ENCODE results near the gene PKNOX2.

The PKNOX2 gene

GRCh38 chr11:125423247-125423849, 258.8 kb downstream of the PKNOX2 start:
- no peak for DNase-seq

DNA sequence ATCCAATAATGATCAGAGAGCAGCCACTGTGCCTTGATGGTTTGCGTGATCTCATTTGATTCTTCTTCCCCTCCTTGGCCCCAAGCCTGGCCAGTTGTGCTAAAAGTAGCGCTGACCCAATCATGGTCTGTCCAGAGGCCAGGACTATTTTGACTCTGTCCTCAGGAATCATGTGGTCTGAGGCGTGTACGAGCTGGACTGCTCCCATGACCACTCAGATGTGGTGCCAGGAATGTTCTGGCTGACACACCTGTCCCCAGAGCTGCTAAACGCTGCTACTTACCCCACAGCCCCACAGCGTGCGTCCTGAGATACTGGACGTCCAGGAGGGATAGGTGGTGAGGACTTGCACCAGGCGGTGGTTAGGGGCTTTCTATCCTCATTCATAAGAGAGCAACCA, 261.1 kb downstream of the PKNOX2 start:
- no peak for DNase-seq

DNA sequence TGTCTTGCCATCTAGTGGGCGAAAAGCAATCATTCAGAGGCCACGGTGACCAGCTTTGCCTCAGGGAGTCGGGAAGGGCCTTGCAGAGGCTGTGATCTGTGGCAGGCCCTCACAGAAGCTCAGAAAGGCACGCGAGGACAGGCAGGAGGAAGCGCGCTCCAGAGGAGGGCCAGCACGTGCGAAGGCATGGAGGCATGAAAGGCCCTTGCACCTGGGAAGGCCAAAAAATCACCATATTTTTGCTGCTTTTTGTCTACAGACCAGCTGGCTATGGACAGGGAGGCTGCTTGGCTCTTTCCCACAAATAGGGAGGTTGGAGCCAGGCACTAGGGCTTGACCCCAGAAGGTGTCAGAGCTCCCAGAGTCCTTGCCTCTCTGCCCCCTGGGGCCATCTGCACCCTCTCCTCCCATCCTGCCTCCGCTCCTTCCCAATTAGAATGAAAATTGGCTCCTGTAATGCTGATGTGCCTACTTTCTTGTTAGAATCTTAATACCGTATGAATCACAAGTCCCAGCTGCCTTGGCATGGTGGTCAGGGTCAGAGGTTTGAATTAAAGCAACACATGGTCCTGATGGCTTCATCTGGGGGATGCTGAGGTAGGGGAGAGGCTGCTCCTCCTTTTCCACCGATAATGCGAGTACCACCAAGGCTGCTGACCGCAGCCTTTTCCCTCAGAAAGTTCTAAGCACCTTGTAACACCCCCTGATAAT, 262.4 kb downstream of the PKNOX2 start:
- no peak for DNase-seq

DNA sequence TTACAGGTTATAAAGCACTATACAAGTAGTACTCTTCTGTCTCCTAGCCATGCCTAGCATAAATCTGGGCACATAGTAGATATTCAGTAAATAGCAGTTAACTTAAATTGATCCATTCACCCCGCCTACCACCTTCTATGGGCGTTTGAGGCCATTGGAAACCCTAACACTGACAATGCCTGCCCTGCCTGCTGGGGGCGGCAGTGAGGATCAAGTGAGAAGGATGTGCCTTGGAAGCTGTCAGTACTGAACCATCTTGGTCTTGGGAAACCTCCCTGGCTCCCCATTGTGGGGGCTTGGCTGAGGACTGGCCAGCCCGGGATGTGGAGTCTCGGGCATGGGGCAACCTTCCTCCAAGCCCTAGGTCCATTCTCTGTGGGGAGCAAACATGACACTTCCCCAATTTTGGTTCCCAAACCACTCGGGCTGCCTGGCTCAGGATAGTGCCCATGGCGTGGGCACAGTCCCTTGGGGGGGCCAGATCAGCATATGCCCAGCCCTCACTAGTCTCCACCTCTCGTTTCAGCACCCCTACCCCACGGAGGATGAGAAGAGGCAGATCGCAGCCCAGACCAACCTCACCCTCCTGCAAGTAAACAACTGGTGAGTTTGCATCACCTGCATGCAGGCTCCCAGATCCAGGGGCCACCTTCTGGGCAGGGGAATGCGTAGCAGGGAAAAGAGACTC, 264.1 kb downstream of the PKNOX2 start:
- no peak for DNase-seq

DNA sequence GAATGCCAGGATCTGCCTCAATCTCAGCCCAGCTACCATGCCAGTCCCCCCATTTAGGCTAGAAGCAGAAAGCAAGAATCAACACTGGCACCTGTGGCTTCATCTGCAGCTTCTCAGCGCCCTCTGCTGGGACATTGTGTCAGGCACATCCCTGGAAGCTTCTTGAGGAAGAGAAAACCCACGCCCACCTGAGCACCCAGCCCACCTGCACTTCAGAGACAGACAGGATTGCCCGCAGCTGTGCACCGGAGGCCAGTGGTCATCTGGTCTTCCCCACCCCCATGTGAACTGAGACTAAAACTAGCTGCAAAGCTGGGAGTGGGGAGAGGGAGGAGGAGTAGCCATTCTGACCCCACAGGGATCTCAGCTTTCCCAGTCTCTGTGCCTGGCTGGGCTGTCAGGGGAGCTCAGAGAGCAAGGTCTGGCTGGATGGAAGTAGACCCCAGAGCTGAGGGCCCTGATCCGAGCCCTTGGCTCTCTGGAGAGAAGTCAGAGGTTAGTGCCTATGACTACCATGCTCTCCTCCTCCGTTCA, 264.7 kb downstream of the PKNOX2 start:
- peak; percentile 53 for DNase-seq

GRCh38 chr11:125429807-125430678, 265.5 kb downstream of the PKNOX2 start:
- DNase-seq = no peak

DNA sequence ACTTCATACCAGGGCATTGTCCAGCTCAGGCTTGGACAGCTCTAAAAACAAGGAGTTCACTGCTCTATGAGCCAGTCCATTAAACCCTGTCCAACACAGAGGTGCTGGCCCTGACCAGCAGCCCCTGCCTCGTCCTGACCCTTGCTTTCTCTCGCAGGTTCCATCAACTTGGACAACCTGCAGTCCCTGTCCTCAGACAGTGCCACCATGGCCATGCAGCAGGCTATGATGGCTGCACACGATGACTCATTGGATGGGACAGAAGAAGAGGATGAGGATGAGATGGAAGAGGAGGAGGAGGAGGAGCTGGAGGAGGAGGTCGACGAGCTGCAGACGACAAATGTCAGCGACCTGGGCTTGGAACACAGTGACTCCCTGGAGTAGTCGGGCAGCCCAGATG, 266.5 kb downstream of the PKNOX2 start:
- no peak for DNase-seq

GRCh38 chr11:125431481-125431880, 266.9 kb downstream of the PKNOX2 start:
- DNase-seq = no peak

DNA sequence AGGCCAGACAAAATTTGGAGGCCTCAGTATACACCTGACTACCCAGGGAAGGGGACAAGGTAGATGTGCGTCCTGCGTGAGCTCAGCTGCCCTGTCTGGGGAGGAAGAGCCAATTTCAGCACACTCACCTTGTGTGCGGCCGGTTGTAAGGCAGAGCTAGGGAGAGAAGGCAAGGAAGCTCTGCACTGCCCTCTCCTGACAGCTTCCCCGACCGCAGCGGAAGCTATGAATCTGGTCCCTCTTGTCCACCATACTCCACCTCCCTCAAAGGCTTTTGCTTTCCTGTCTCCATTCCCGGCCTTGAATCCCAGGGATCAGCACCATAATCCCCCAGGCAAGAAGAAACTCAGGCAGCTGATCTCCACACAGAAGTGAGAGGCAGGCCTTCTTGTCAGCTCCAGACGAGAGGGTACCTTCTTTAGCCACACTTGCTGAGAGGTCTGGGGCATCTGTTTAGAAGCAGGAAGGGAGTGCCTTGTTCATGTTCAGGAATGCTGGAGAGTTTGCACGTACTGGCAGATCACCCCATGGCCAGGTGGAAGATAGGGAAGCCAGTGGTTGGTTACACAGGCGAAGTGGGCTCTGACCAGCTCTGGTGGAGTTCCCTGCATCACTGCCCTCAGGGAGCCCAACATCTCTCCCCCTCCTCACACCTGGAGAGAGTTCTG, 269.0 kb downstream of the PKNOX2 start:
- peak; percentile 10 for DNase-seq

- DNase-seq = no peak
Measured at GRCh38 chr11:125435461-125436238, 271.1 kb downstream of the PKNOX2 start.

DNA sequence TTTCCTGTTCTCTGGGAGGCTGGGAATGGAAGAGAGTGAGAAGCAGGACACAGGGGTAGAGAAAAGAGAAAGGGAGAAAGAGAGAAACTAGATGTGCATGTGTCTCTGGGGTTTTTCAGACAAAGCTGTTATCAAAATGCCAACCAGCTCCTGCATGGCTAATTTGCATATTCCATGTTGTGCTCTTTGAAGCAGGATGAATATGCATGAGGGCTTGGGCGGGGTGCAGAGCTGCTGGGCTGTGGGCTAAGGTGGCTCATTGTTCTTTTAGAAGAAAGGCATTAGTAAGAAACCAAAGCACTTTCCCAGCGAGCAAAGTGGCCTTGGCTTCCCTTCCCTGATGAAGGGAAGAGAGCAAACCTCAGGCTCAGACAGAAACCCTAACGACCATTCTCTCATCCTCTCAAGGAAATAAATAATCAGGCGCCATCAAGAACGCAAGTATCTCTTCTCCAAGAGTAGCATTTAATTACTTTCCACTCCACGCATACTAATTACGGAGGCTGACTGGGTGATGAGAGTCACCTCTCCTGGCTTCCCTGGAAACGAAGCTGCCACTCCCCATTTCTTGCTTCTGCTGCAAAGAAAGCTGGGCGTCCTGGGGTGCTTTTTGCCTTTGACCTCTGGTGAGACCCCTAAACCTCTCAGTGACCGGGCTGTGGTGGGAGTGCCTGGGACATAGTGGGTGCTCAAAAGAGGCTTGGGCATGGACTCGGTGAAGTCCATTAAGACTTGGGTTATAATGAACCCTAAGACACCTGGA, 277.3 kb downstream of the PKNOX2 start:
- DNase-seq = no peak

- no peak for DNase-seq
Measured at GRCh38 chr11:125442946-125443345, 278.4 kb downstream of the PKNOX2 start.

- no peak for DNase-seq
Measured at GRCh38 chr11:125443767-125444311, 279.3 kb downstream of the PKNOX2 start.

- no peak for DNase-seq
Measured at GRCh38 chr11:125445731-125446130, 281.2 kb downstream of the PKNOX2 start.

GRCh38 chr11:125446279-125446678, 281.7 kb downstream of the PKNOX2 start:
- no peak for DNase-seq

DNA sequence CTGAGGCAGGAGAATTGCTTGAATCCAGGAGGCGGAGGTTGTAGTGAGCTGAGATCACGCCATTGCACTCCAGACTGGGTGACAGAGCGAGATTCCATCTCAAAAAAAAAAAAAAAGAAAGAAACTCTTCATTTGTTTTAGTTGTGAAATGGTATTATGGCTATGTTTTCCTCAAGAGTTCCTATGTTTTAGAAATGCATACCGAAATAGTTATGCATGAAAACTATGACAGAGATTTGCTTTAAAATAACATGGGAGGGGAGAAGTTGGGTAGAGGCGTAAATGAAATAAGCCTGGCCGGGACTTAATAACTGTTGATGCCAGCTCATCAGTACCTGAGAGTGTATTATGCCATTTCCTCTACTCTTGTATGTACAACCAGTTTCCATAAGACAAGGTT, 283.2 kb downstream of the PKNOX2 start:
- DNase-seq = no peak

- no peak for DNase-seq
Measured at GRCh38 chr11:125448136-125448535, 283.6 kb downstream of the PKNOX2 start.

- no peak for DNase-seq
Measured at GRCh38 chr11:125449565-125449964, 285.0 kb downstream of the PKNOX2 start.

DNA sequence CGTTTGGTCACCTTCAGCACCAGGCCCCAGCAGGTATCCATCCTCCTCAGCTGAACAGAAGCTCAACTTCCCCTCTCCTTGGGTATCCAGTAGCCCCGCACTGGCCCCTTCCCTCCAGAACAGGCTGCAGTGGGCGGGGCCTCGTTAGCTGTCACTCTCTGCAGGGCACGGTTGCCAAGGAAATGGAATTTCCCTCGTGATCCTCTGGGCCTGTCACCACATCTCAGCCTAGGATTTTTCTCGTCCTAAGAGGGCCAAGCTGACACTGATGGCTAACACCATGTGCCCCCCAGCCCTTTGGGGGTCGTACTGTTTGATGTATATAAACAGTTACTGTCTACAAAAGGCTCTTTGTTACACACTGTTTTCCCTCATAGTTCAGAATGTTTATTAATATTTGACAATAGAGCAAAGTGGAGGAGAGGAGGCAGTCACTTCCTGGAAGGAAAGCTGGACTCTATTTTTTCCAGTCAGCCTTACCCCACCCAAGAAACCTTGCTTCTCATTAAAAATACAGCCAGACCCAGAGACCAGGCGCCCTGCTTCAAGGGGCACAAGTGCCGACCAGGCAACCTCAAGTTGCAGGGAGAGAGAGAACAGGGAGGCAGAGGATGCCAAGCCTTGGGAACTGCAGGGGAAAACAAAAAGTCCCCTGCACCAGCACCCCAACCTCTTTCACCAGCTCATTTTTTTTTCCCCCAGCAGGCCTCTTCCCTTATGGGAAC, 287.0 kb downstream of the PKNOX2 start:
- no peak for DNase-seq

- no peak for DNase-seq
Measured at GRCh38 chr11:125452125-125452470, 287.5 kb downstream of the PKNOX2 start.

All from stimulated activated CD4-positive, alpha-beta T cell treated with anti-CD3 and anti-CD28 coated beads, Interleukin-1b, Interleukin-23, amount 100 ng/mL, for 48 hours (primary cell).